Left hindlimb (tissue), 1 donor: Measurements from ENCODE around the gene CEPT1.

Source experiments
- DNase-seq: peaks from one replicate; pipeline ENCODE4 v3.0.0-alpha.2; 2018

CEPT1 gene

DNA sequence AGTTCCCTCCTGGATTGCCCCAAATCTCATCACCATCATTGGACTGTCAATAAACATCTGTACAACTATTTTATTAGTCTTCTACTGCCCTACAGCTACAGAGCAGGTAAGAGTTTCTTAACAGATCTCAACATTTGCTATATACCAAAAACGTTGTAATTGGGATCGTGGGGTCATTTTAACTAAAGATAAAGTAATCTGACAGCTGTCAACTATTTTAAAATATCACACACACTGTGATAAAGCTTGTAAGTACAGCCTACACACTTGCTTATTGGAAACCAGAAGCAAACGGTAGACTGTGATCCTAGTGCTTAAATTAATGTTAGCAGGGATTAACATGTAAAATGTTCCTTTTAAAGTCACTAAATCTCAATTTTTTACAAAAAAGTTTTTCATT, 7.9 kb downstream of the CEPT1 start:
- no peak for DNase-seq

DNA sequence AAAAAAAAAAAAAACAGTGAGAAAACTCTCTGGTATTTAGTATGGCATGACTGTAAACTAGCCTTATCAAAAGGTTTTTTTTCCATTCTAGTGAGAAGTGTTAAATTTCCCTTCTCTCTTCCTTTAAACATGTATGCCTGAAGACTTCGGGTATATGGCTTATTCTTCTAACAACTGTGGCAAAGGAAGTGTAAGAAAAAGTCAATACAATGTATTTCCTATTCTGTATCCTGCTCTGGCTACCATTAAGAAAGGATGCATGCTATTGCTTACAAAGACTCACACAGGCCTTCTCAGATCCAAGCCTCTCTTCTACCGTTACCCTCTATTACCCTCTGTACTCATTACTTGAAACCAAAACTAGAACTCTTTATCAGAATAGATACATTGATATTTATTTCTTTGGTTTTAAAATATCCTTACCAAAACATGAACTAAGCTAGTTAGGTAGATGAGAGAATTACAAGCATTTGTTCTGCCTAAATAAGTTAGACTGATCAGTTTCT, 8.4 kb downstream of the CEPT1 start:
- DNase-seq, result no peak

GRCh38 chr1:111151838-111152237, 11.8 kb downstream of the CEPT1 start:
- DNase-seq, result no peak

DNA sequence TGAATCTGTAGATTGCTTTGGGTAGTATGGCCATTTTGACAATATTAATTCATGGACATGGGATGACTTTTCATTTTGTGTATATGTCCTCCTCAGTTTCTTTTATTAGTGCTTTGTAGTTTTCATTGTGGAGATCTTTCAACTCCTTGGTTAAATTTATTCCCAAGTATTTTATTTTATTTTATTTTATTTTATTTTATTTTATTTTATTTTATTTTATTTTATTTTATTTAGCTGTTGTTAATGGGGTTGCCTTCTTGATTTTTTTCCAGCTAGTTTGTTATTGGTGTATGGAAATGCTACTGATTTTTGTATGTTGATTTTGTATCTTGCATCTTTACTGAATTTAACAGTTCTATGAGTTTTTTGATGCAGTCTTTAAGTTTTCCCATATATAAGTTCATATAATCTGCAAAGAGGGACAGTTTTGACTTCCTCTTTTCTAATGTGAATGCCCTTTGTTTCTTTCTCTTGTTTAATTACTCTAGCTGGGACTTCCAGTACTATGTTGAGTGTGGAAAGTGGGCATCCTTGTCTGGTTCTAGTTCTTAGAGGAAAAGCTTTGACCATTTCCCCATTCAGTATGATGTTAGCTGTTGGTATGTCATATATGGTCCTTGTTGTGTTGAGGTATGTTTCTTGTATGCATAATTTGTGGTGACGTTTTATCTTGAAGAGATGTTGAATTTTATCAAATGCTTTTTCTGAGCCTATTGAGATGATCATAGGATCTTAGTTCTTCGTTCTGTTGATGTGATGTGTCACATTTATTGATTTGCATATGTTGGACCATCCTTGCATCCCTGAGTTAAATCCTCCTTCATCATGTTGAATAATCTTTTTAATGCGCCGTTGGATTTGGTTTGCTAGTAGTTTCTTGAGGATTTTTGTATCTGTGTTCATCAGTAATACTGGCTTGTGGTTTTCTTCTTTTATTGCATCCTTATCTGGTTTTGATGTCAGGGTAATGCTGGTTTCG, 14.3 kb downstream of the CEPT1 start:
- DNase-seq, result no peak

GRCh38 chr1:111157431-111157830, 17.4 kb downstream of the CEPT1 start:
- no peak for DNase-seq

- DNase-seq, result no peak
These were observed 21.9 kb downstream of the CEPT1 start for GRCh38 chr1:111161843-111162487.

- no peak for DNase-seq
These were observed 22.5 kb downstream of the CEPT1 start for GRCh38 chr1:111162488-111162880.

GRCh38 chr1:111163363-111163762, 23.3 kb downstream of the CEPT1 start:
- DNase-seq, result no peak

- DNase-seq, result no peak
These were observed 24.1 kb downstream of the CEPT1 start for GRCh38 chr1:111164151-111164550.

DNA sequence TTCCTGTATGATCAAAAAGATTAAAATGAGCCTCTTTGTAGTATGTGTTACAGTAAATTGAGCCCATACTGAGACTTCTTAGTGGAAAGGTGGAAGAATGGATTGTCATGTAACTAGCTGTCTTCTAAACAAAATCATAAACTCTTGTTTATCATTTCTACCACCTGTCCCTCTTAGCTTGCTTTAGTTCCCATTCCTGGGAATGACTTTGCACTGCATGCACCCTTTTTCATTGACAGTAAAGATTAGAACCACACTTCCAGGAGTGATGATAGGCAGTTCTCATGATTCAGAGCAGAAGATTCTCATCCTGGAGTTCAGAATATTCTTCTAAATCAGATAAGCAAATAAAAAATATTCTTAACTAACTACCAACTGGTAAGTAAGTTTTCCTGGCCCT, 32.4 kb downstream of the CEPT1 start:
- DNase-seq, result no peak

- DNase-seq, result no peak
These were observed 34.0 kb downstream of the CEPT1 start for GRCh38 chr1:111174070-111174469.

DNA sequence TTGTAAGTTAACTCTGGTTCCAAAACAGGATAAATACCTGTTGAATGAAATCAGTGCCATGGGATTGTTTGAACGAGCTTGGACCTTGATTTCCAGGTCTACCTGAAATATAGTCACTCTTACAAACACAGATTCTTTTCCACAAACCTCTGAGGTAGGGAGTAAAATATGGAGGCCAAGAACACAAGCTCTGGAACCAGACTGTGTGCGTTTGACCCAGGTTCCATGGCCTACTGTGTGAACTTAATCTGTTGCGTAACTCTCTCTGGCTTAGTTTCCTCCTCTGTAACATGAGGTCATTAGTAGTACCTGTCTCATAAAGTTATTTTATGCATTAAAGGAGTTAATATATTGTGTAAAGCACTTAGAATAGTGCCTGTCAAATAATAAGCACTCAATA, 35.3 kb downstream of the CEPT1 start:
- DNase-seq, result no peak

DNA sequence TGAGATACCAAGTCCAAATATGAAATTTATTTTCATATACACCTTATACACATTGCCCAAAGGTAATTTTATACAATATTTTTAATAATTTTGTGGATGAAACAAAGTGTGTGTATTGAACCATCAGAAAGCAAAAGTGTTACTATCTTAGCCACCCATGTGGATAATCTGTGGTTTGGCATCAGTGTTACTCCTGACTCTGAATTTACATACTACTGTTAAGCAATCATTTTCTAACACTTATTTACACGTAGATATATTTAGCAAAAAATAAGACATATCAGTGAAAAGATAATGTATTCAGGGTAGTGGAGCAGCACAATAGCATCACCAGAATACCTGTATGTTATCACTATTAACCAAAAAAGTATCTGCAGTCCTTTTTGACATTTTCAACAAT, 36.7 kb downstream of the CEPT1 start:
- DNase-seq, result no peak

DNA sequence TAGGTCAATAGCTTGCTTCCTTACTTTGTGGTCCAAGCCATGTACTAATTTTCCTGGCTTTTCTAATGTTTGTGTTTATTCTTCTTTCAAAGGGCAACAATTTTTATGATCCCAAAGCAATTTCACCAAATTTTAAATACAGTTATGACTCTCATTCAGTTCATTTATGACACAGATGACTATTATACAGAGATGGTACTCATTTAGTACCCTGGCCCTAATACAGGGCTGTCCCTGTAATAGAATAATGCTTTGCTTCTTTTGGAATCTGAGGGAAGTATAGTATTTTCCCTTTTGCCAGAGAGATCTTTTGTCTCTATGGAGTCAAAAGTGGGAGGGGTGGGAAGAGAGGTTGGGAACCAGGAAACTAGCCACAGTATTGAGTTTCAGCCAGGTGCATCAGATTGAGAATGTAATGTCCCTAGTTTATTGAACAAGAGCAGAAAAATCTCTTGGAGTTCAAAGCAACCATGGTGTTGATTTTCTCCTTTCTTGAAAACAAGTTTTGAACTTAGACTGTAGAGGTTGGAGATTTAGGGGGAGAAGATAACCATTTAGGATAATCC, 40.0 kb downstream of the CEPT1 start:
- no peak for DNase-seq

GRCh38 chr1:111182052-111182451, 42.0 kb downstream of the CEPT1 start:
- no peak for DNase-seq

DNA sequence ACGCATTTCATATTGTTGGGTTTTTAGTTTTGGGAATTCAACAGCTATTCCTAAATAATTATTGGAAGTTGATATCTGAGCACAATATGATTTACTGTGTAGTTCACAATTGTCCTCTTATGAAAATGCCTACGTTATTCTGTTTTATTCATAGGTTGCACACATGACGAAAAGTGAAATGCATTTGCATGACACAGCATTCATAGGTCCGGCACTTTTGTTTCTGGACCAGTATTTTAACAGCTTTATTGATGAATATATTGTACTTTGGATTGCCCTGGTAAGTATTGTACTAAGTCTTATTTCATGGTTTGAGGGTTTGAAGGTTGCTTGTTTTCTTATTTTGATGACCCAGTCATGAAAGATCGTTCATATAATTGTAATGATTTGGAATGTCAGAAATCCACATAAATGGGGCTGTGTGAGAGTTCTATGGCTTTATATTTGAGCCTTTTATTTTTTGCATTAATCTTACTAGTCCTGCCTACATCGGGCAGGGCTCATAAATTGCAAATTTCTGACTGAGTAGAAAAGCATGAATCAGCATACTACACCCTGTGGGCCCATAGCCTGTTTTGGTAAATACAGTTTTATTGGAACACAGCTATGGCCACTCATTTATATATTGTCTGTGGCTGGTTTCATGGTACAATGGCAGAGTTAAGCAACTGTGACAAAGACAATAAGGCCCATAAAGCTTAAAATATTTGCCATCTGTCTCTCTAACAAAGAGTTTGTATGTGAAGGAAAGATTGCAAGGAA, 43.5 kb downstream of the CEPT1 start:
- DNase-seq, result no peak

DNA sequence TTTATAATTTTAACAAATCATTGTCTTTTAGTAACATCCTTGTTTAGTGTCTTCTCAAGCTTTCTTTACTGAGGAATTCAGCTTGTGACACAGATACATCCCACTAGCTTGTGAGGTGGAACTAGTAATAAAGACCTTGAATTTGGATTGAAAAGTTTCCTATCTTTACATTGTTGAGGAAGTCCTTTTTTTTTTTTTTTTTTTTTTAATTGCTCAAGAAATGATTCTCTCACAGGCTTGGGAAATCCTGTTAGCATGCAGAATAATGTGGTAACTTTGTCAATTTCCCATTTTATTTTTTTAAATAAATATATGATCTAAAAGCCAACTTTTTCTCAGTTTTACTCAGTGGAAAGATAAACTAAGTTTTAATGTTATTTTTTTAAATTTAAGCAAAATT, 44.6 kb downstream of the CEPT1 start:
- DNase-seq, result no peak

DNA sequence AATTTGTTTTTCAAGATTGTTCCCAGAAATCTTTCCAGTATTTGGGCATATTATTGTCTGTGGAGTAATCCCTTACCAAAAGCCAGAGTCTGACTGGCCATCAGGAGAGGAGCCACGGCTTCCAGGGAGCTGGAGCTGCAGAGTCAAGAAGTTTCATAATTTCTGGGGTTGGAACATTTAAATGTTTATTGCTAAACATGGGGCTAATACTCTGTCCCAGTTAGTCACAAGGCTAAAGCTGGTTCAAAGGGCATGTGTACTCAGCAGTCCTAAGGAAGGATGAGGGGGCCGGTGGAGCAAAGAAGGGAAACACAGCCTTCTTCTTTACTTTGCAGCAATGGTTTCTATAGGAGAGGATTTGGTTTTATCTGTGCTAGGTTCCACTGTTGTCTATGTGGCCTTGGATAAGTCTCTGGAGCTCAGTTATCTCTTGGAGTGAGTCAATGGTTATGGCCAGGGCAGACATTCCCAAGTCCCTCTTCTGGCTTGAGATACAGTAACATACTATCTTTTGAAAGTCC, 51.0 kb downstream of the CEPT1 start:
- DNase-seq, result no peak

GRCh38 chr1:111191496-111191895, 51.5 kb downstream of the CEPT1 start:
- DNase-seq, result no peak

GRCh38 chr1:111192074-111192473, 52.1 kb downstream of the CEPT1 start:
- DNase-seq, result no peak

GRCh38 chr1:111192658-111193519, 52.9 kb downstream of the CEPT1 start:
- DNase-seq, result no peak
